Neural cell (in vitro differentiated cells): ENCODE measurements around the gene SLC34A1. TPM values are rescaled to one million over a fixed set of nuclear protein-coding genes. Genes with fewer than 3 reads are reported as not detected.
"Not testable (repeated sequence)": the region's sequence is repeated elsewhere in the genome, so short reads cannot be mapped to it uniquely, and the experiment has no call there.

Experiments used
- H2AFZ ChIP-seq: fragments of 200-600, 300-800 bp; sonication (generic), shearing (Covaris generic); 2 replicates; pipeline ENCODE4 v1.6.0; 2014; ENCODE audit warnings: low read depth, mild to moderate bottlenecking, antibody characterized with exemption, low read length, moderate library complexity
- H3F3A ChIP-seq: fragments of 200-600 bp; shearing (Covaris generic); 2 replicates; pipeline ENCODE4 v1.6.1; 2016; ENCODE audit warnings: mild to moderate bottlenecking, moderate library complexity, mixed read lengths, antibody characterized with exemption, low read length; ENCODE audit not compliant: insufficient read depth, poor library complexity, severe bottlenecking
- H3K27ac ChIP-seq: fragments of 200-600, 300-800 bp; sonication (generic), shearing (Covaris generic); 2 replicates; pipeline ENCODE4 v1.5.1; 2014; ENCODE audit warnings: mild to moderate bottlenecking, low read length, moderate library complexity
- H3K27me3 ChIP-seq: fragments of 300-800, 200-600 bp; sonication (generic), shearing (Covaris generic); 2 replicates; pipeline ENCODE4 v1.6.0; 2014; ENCODE audit warnings: mild to moderate bottlenecking, low read depth, low read length, moderate library complexity; ENCODE audit not compliant: insufficient read depth
- H3K36me3 ChIP-seq: fragments of 300-800, 200-600 bp; sonication (generic), shearing (Covaris generic); 2 replicates; pipeline ENCODE4 v1.5.1; 2014; ENCODE audit warnings: mild to moderate bottlenecking, antibody characterized with exemption, low read length, moderate library complexity; ENCODE audit not compliant: insufficient read depth
- H3K4me2 ChIP-seq: fragments of 300-800, 200-600 bp; sonication (generic), shearing (Covaris generic); 2 replicates; pipeline ENCODE4 v1.6.0; 2014; ENCODE audit warnings: mild to moderate bottlenecking, low read length
- H3K4me3 ChIP-seq: fragments of 300-800, 200-600 bp; sonication (generic), shearing (Covaris generic); 2 replicates; pipeline ENCODE4 v1.5.1; 2014; ENCODE audit warnings: mild to moderate bottlenecking, low read length, moderate library complexity
- H3K79me2 ChIP-seq: fragments of 200-600 bp; shearing (Covaris generic); replicated peaks from 2 replicates; pipeline ENCODE4 v1.6.0; 2014; ENCODE audit warnings: mild to moderate bottlenecking, low read length, moderate library complexity; ENCODE audit not compliant: insufficient read depth
- H3K9ac ChIP-seq: fragments of 300-800, 200-600 bp; sonication (generic), shearing (Covaris generic); 2 replicates; pipeline ENCODE4 v1.6.1; 2016; ENCODE audit warnings: mild to moderate bottlenecking, low read length, mixed read lengths
- H3K9me2 ChIP-seq: fragments of 200-600 bp; shearing (Covaris generic); 2 replicates; pipeline ENCODE4 v1.6.1; 2016; ENCODE audit warnings: mild to moderate bottlenecking, low read length, mixed read lengths; ENCODE audit not compliant: insufficient read depth
- H3K9me3 ChIP-seq: fragments of 200-600, 300-800 bp; sonication (generic), shearing (Covaris generic); 2 replicates; pipeline ENCODE4 v1.6.1; 2016; ENCODE audit warnings: mild to moderate bottlenecking, mixed run types, low read length, moderate library complexity, mixed read lengths
- H4K20me1 ChIP-seq: fragments of 200-600 bp; shearing (Covaris generic); 2 replicates; pipeline ENCODE4 v1.6.1; 2016; ENCODE audit warnings: mild to moderate bottlenecking, mixed run types; ENCODE audit not compliant: insufficient read depth
- EP300 ChIP-seq: fragments of 450-650 bp; conservative IDR thresholded peaks from 2 replicates; pipeline ENCODE4 v1.6.1; 2014; ENCODE audit warnings: antibody characterized with exemption, mild to moderate bottlenecking, moderate library complexity; ENCODE audit not compliant: poor library complexity, severe bottlenecking
- EZH2 ChIP-seq: fragments of 200-600, 300-800 bp; shearing (Covaris generic), sonication (generic); IDR thresholded peaks from 2 replicates; pipeline ENCODE4 v1.6.1; 2014; ENCODE audit warnings: antibody characterized with exemption, low read length, borderline replicate concordance, mild to moderate bottlenecking; ENCODE audit not compliant: insufficient read depth, poor library complexity, severe bottlenecking
- MXI1 ChIP-seq: fragments of 450-650 bp; conservative IDR thresholded peaks from 2 replicates; pipeline ENCODE4 v1.6.1; 2014; ENCODE audit warnings: antibody characterized with exemption, mild to moderate bottlenecking; ENCODE audit not compliant: poor library complexity, severe bottlenecking
- POLR2AphosphoS5 ChIP-seq: IDR thresholded peaks from 2 replicates; pipeline ENCODE4 v1.6.1; 2012
- RAD21 ChIP-seq: fragments of 450-650 bp; conservative IDR thresholded peaks from 2 replicates; pipeline ENCODE4 v1.6.1; 2014; ENCODE audit warnings: antibody characterized with exemption, mild to moderate bottlenecking, moderate library complexity
- REST ChIP-seq: IDR thresholded peaks from 2 replicates; pipeline ENCODE4 v1.6.1; 2012; ENCODE audit warnings: borderline replicate concordance
- SMC3 ChIP-seq: fragments of 450-650 bp; conservative IDR thresholded peaks from 2 replicates; pipeline ENCODE4 v1.6.1; 2014; ENCODE audit warnings: antibody characterized with exemption, mild to moderate bottlenecking, moderate library complexity; ENCODE audit not compliant: poor library complexity
- TAF1 ChIP-seq: IDR thresholded peaks from 2 replicates; pipeline ENCODE4 v1.6.1; 2012; ENCODE audit warnings: low read depth
- polyA plus RNA-seq: library from polyadenylated mRNA; depleted of rRNA; stranded (reverse); fragments of >200 nt; gene quantifications from 2 replicates; pipeline ENCODE4 v1.2.3, GENCODE V29; 2014
- TF ChIP-seq, protein P1 (sequence below): fragments of 450-650 bp; IDR thresholded peaks from 2 replicates; pipeline ENCODE4 v1.5.1; 2014; ENCODE audit warnings: antibody characterized with exemption, mild to moderate bottlenecking, moderate library complexity; ENCODE audit not compliant: poor library complexity, severe bottlenecking

The SLC34A1 gene
- polyA plus RNA-seq, 1 donor from 2014 or later = not detected

- Histone ChIP-seq H3F3A (no peaks in the 10 kb centered on the region), H2AFZ (no peak overlapping the region), H4K20me1 (no peaks in the 10 kb centered on the region), H3K79me2 (no peaks in the 10 kb centered on the region), H3K9me3 (no peaks in the 10 kb centered on the region), H3K4me3 (no peak overlapping the region), H3K4me2 (no peak overlapping the region), H3K9ac (no peak overlapping the region), H3K36me3 (no peaks in the 10 kb centered on the region), H3K27ac (no peak overlapping the region), H3K9me2 (no peaks in the 10 kb centered on the region), H3K27me3 (no peaks in the 10 kb centered on the region)
- TF ChIP-seq MXI1 (no peak), POLR2AphosphoS5 (no peak), RAD21 (no peak), SMC3 (no peak), REST (no peak), EZH2 (no peak), EP300 (no peak), TAF1 (no peak)
- TF ChIP-seq, protein P1, sequence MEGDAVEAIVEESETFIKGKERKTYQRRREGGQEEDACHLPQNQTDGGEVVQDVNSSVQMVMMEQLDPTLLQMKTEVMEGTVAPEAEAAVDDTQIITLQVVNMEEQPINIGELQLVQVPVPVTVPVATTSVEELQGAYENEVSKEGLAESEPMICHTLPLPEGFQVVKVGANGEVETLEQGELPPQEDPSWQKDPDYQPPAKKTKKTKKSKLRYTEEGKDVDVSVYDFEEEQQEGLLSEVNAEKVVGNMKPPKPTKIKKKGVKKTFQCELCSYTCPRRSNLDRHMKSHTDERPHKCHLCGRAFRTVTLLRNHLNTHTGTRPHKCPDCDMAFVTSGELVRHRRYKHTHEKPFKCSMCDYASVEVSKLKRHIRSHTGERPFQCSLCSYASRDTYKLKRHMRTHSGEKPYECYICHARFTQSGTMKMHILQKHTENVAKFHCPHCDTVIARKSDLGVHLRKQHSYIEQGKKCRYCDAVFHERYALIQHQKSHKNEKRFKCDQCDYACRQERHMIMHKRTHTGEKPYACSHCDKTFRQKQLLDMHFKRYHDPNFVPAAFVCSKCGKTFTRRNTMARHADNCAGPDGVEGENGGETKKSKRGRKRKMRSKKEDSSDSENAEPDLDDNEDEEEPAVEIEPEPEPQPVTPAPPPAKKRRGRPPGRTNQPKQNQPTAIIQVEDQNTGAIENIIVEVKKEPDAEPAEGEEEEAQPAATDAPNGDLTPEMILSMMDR = no peak
Measured at GRCh38 chr5:177414481-177414880, 30.2 kb downstream of the SLC34A1 start.

- not testable (repeated sequence) for H3K79me2 ChIP-seq, H2AFZ ChIP-seq, H3K4me2 ChIP-seq, H3K4me3 ChIP-seq, H3K27ac ChIP-seq, H4K20me1 ChIP-seq, H3K9me2 ChIP-seq, H3K27me3 ChIP-seq, H3F3A ChIP-seq, H3K36me3 ChIP-seq, H3K9ac ChIP-seq, H3K9me3 ChIP-seq
Measured at GRCh38 chr5:177417081-177417480, 32.8 kb downstream of the SLC34A1 start.

DNA sequence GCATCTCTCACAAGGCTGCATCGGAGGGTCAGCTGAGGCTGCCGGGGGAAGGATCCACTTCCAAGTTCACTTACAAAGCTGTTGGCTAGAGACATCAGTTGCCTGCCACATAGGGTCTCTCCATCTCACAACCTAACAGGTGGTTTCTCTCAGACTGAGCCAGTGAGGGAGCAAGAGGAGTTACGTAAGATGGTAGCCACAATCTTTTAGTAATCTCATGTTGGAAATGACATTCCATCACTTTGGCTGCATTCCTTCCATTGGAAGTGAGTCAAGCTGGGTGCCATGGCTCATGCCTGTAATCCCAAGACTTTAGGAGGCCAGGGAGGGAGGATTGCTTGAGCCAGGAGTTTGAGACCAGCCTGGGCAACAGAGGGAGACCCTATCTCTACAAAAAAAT, 34.8 kb downstream of the SLC34A1 start:
- Histone ChIP-seq H3F3A (no peaks in the 10 kb centered on the region), H3K4me2 (no peak overlapping the region), H3K36me3 (no peaks in the 10 kb centered on the region), H2AFZ (no peak overlapping the region), H3K9me2 (no peaks in the 10 kb centered on the region), H3K79me2 (no peaks in the 10 kb centered on the region), H3K4me3 (no peak overlapping the region), H3K9me3 (no peaks in the 10 kb centered on the region), H3K9ac (no peak overlapping the region), H3K27me3 (no peaks in the 10 kb centered on the region), H3K27ac (no peak overlapping the region), H4K20me1 (no peaks in the 10 kb centered on the region)
- TF ChIP-seq TAF1 (no peak), REST (no peak), EP300 (no peak), RAD21 (no peak), MXI1 (no peak), EZH2 (no peak), SMC3 (no peak), POLR2AphosphoS5 (no peak)
- TF ChIP-seq, protein P1 = no peak
